ENCODE results near the gene SEPTIN11. TPM values are rescaled to one million over a fixed set of nuclear protein-coding genes. Genes with fewer than 3 reads are reported as not detected.

SEPTIN11 gene
- total and polyA plus RNA-seq, 2 of the 8 experiments (the other 6 are each of a cell fraction or from before 2014, with no cell fraction given) = 32.2 to 110 TPM

GRCh38 chr4:76991161-76991660, 41.7 kb downstream of the SEPTIN11 start:
- Histone ChIP-seq H3K4me2 (ENCODE audit: insufficient read depth in 1 of 2, low read depth in 2 of 2, low read length in 2 of 2) (no peak overlapping the region), H3K23ac (ENCODE audit: insufficient read length) (no peak overlapping the region), H3K79me2 (ENCODE audit: control insufficient read depth in 1 of 2, insufficient read depth in 2 of 2, low read length in 2 of 2) (peaks cover 0 to 42% of the 10 kb centered on the region in 2 experiments; a peak in 3 of 4 replicates), H3K23me2 (ENCODE audit: low read depth, low read length) (no peaks in the 10 kb centered on the region), H3K18ac (ENCODE audit: extremely low read depth, low read length) (no peak overlapping the region), H3K27ac (ENCODE audit: low read depth, low read length) (no peak overlapping the region), H3K56ac (replicated peaks; ENCODE audit: insufficient read length, low read depth, low read length) (no peak overlapping the region), H2BK15ac (ENCODE audit: low read length) (no peak overlapping the region), H3K27me3 (replicated peaks in 1 of 4; ENCODE audit: control insufficient read depth in 3 of 4, extremely low read depth in 1 of 4, insufficient read depth in 3 of 4, low read length in 3 of 4) (no peaks in the 10 kb centered on the region), H2BK12ac (ENCODE audit: low read depth, low read length) (no peak overlapping the region), H3K79me1 (ENCODE audit: low read depth, low read length) (peaks cover 4% of the 10 kb centered on the region), H2AFZ (ENCODE audit: low read length) (no peak overlapping the region), H3K36me3 (ENCODE audit: control insufficient read depth in 2 of 4, insufficient read depth in 4 of 4, low read length in 3 of 4) (no peaks in the 10 kb centered on the region; a peak in 1 of 8 replicates), H4K8ac (ENCODE audit: extremely low read depth, insufficient read depth, low read length) (no peak overlapping the region), H4K20me1 (replicated peaks in 1 of 2; ENCODE audit: control insufficient read depth in 1 of 2, insufficient read depth in 2 of 2, low read length in 2 of 2) (no peaks in the 10 kb centered on the region), H2AK5ac (ENCODE audit: low read depth, low read length) (no peak overlapping the region), H2BK20ac (ENCODE audit: low read length) (no peak overlapping the region), H2BK120ac (replicated peaks; ENCODE audit: low read depth, low read length) (no peak overlapping the region), H3K4me1 (replicated peaks in 1 of 4; ENCODE audit: control insufficient read depth in 3 of 4, insufficient read depth in 4 of 4, low read length in 3 of 4) (peaks cover 0 to 12% (median 7%) of the 10 kb centered on the region in 4 experiments; a peak in 4 of 7 replicates), H3K4me3 (ENCODE audit: extremely low read depth in 1 of 4, insufficient read depth in 2 of 4, low read depth in 3 of 4, low read length in 4 of 4) (no peak overlapping the region), H3K9ac (replicated peaks in 1 of 4; ENCODE audit: extremely low read depth in 1 of 4, low read depth in 3 of 4, low read length in 3 of 4) (no peak overlapping the region), H3K14ac (ENCODE audit: insufficient read length) (no peak overlapping the region), H4K5ac (ENCODE audit: insufficient read length, low read depth, low read length) (no peak overlapping the region), H2BK5ac (ENCODE audit: low read depth, low read length) (no peak overlapping the region), H3K4ac (replicated peaks; ENCODE audit: insufficient read length, low read depth, low read length) (no peak overlapping the region), H3K9me3 (ENCODE audit: insufficient read depth in 2 of 2, low read depth in 1 of 2, low read length in 1 of 2) (no peaks in the 10 kb centered on the region), H4K91ac (replicated peaks; ENCODE audit: insufficient read length, low read length) (no peak overlapping the region)
- CTCF ChIA-PET (ENCODE audit: partially characterized antibody) = interaction anchor here (1.0 to 1.3 kb wide), 5 partner anchors 9 to 130 kb away, joined by 3 to 5 read pairs (median 3); no protein-coding TSS in a partner anchor
- FAIRE-seq (no peak), DNase-seq (ENCODE audit: low read depth in 1 of 2, low spot score in 2 of 2) (no peak)
- POLR2A ChIA-PET (ENCODE audit: partially characterized antibody) = interaction anchor here (1.0 to 1.1 kb wide), 2 partner anchors 43 to 54 kb away, joined by 3 to 4 read pairs; no protein-coding TSS in a partner anchor
- 84% methylated on average over 1 of the region's 1 CpG; no CpG with 5 or more reads in 1 of the 2 experiments for whole genome bisulfite sequencing, 2 experiments (ENCODE audit: extremely low coverage in 1 of 2, insufficient coverage in 1 of 2, insufficient read length in 1 of 2, insufficient replicate concordance in 2 of 2, low coverage in 1 of 2, low lambda C conversion rate in 2 of 2, missing lambda C conversion rate in 1 of 2)
- TF ChIP-seq SP2 (IDR thresholded peaks at IDR 0.05; ENCODE audit: low read length) (no peak), TAF7 (optimal IDR thresholded peaks at IDR 0.05; ENCODE audit: borderline replicate concordance, low read depth, low read length) (no peak), SIX5 (IDR thresholded peaks at IDR 0.05; ENCODE audit: low read depth, low read length) (no peak), BRCA1 (IDR thresholded peaks at IDR 0.05; ENCODE audit: low read depth, low read length) (no peak)
